Measurements from ENCODE around the gene ZBBX. TPM values are rescaled to one million over a fixed set of nuclear protein-coding genes. Genes with fewer than 3 reads are reported as not detected.

Gene ZBBX
- total and polyA plus RNA-seq, 10 of the 15 experiments (the other 5 are each of a cell fraction or from before 2014, with no cell fraction given) = 0.01 to 0.34 (median 0.17) TPM; not detected in 6

- TF ChIP-seq SKIL (IDR thresholded peaks at IDR 0.05; ENCODE audit: low read depth, poor library complexity, severe bottlenecking) (no peak), ETV6 (conservative IDR thresholded peaks at IDR 0.05 in 1 of 2, IDR thresholded peaks at IDR 0.05 in 1 of 2; ENCODE audit: borderline replicate concordance in 1 of 2, low read depth in 1 of 2) (no peak)
Observed at GRCh38 chr3:167253037-167253436, 127.1 kb downstream of the ZBBX start (continued).

GRCh38 chr3:167251678-167252077 lies 128.4 kb downstream of the ZBBX start:
- ChIA-PET RAD21 (ENCODE audit: unreplicated experiment) (no interaction called here), SMC1A (ENCODE audit: uncharacterized antibody, unreplicated experiment) (no interaction called here), CTCF (no interaction called here), POLR2A (no interaction called here)
- in situ Hi-C loops (cut with MboI) (no loop called here), intact Hi-C loops (cut with micrococcal nuclease; ENCODE audit: unreplicated experiment) (no loop called here)
- no TSS peak for BruUV-seq (replicated peaks)
- no peak overlapping the region for H3K4me3 ChIP-seq
- H3K9me3 ChIP-seq (replicated peaks; ENCODE audit: control insufficient read depth, insufficient read depth, low read length) = no peaks in the 10 kb centered on the region
- FAIRE-seq = no peak
- H3K79me2 ChIP-seq (ENCODE audit: control insufficient read depth, insufficient read depth, low read length) = no peaks in the 10 kb centered on the region
- H3K36me3 ChIP-seq (ENCODE audit: control insufficient read depth in 2 of 2, insufficient read depth in 2 of 2, low read length in 1 of 2) = no peaks in the 10 kb centered on the region
- TF ChIP-seq SREBF2 (IDR thresholded peaks at IDR 0.05; ENCODE audit: low read length) (no peak), IKZF2 (IDR thresholded peaks at IDR 0.05) (no peak), CHD2 (IDR thresholded peaks at IDR 0.05; ENCODE audit: borderline replicate concordance, low read depth, low read length) (no peak), RELB (IDR thresholded peaks at IDR 0.05; ENCODE audit: low read depth) (no peak), POLR2AphosphoS2 (IDR thresholded peaks at IDR 0.05; ENCODE audit: low read depth, low read length) (no peak), ZNF24 (IDR thresholded peaks at IDR 0.05) (no peak), CREB1 (IDR thresholded peaks at IDR 0.05; ENCODE audit: low read depth) (no peak), NR2F1 (conservative IDR thresholded peaks at IDR 0.05) (no peak), NR2C1 (IDR thresholded peaks at IDR 0.05) (no peak), SMAD1 (IDR thresholded peaks at IDR 0.05; ENCODE audit: low read depth, partially characterized antibody) (no peak), CEBPZ (IDR thresholded peaks at IDR 0.05; ENCODE audit: low read depth, low read length) (no peak), NKRF (conservative IDR thresholded peaks at IDR 0.05) (no peak)
- no peaks in the 10 kb centered on the region for H3K27me3 ChIP-seq (replicated peaks in 1 of 2; ENCODE audit: control insufficient read depth in 2 of 2, insufficient read depth in 2 of 2, low read length in 1 of 2)
- H3K9ac ChIP-seq (ENCODE audit: control insufficient read depth, insufficient read depth, low read length) = no peak overlapping the region
- 0% methylated on average over 3 of the region's 3 CpGs for WGBS (ENCODE audit: insufficient coverage, insufficient replicate concordance, low lambda C conversion rate, missing lambda C conversion rate)
- no peak overlapping the region for H2AFZ ChIP-seq (ENCODE audit: control insufficient read depth, low read depth, low read length)
- peak; percentile 63 for ATAC-seq
- no peaks in the 10 kb centered on the region for H3K4me1 ChIP-seq (ENCODE audit: control insufficient read depth, insufficient read depth, low read length)
- no peaks in the 10 kb centered on the region for H4K20me1 ChIP-seq (ENCODE audit: control insufficient read depth, insufficient read depth)
- no peak for DNase-seq (ENCODE audit: low read depth, low spot score)
- H3K4me2 ChIP-seq (ENCODE audit: control insufficient read depth, insufficient read depth) = no peak overlapping the region
- H3K27ac ChIP-seq (ENCODE audit: control insufficient read depth, insufficient read depth) = no peak overlapping the region
